ENCODE results near the gene TMEM150B. TPM values are rescaled to one million over a fixed set of nuclear protein-coding genes. Genes with fewer than 3 reads are reported as not detected.

The TMEM150B gene
- total RNA-seq, 2 experiments from 2014 or later: not detected

DNA sequence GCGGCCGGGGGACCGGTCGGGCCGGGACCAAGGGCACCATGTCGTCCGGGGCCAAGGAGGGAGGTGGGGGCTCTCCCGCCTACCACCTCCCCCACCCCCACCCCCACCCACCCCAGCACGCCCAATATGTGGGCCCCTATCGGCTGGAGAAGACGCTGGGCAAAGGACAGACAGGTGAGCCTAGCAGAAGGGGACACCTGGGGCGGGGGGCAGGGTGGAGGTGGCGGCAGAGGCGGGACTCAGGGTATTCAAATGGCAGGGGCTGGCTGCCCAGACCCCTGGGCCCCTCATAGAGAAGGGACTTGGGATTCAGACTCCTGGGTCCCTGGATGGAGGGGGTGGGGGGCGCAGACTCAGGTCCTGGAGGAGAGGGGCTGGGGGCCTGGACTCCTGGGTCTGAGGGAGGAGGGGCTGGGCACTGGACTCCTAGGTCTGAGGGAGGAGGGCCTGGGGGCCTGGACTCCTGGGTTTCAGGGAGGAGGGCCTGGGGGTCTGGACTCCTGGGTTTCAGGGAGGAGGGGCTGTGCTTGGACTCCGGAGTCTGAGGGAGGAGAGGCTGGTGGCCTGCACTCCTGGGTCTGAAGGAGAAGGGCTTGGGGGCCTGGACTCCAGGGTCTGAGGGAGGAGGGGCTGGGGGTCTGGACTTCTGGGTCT is 40.6 kb downstream of the TMEM150B start:
- DNase-seq (ENCODE audit: low spot score): no peak
- peak overlapping the region; percentile 56 for H3K4me2 ChIP-seq (ENCODE audit: low read length)
- H4K20me1 ChIP-seq (ENCODE audit: insufficient read depth, low read length): no peaks in the 10 kb centered on the region
- TF ChIP-seq, protein P1, sequence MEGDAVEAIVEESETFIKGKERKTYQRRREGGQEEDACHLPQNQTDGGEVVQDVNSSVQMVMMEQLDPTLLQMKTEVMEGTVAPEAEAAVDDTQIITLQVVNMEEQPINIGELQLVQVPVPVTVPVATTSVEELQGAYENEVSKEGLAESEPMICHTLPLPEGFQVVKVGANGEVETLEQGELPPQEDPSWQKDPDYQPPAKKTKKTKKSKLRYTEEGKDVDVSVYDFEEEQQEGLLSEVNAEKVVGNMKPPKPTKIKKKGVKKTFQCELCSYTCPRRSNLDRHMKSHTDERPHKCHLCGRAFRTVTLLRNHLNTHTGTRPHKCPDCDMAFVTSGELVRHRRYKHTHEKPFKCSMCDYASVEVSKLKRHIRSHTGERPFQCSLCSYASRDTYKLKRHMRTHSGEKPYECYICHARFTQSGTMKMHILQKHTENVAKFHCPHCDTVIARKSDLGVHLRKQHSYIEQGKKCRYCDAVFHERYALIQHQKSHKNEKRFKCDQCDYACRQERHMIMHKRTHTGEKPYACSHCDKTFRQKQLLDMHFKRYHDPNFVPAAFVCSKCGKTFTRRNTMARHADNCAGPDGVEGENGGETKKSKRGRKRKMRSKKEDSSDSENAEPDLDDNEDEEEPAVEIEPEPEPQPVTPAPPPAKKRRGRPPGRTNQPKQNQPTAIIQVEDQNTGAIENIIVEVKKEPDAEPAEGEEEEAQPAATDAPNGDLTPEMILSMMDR (conservative IDR thresholded peaks at IDR 0.05; ENCODE audit: low read length): no peak
- no peak for TF ChIP-seq EZH2phosphoT487 (IDR thresholded peaks at IDR 0.05; ENCODE audit: borderline replicate concordance, low read depth, low read length)
- H3K4me1 ChIP-seq (ENCODE audit: insufficient read depth, low read length, poor library complexity, severe bottlenecking): peaks cover 45% of the 10 kb centered on the region
- H3K9me3 ChIP-seq (ENCODE audit: low read length): no peaks in the 10 kb centered on the region
- H3K9me2 ChIP-seq (ENCODE audit: insufficient read depth, low read length): no peaks in the 10 kb centered on the region
- H2AFZ ChIP-seq (ENCODE audit: low read length): no peak overlapping the region
- intact Hi-C loops (cut with micrococcal nuclease; ENCODE audit: unreplicated experiment): loop anchor here (5.0 kb wide), 1 partner anchor 112 kb away; no protein-coding TSS in a partner anchor
- peaks cover 3% of the 10 kb centered on the region; the same call in 1 of the 2 replicates for H3K79me2 ChIP-seq (ENCODE audit: insufficient read depth, low read depth, low read length)
- ChIA-PET CTCF (ENCODE audit: unreplicated experiment) (no interaction called here), POLR2A (no interaction called here)
- no TSS peak for BruUV-seq (replicated peaks)
- peaks cover 15% of the 10 kb centered on the region; the same call in 1 of the 2 replicates for H3K36me3 ChIP-seq (ENCODE audit: insufficient read depth, low read length)
- H3K27ac ChIP-seq (ENCODE audit: low read depth, low read length, poor library complexity, severe bottlenecking): peak overlapping the region; percentile 19
- H3K4me3 ChIP-seq (ENCODE audit: low read depth, low read length, poor library complexity, severe bottlenecking): peak overlapping the region; percentile 64

DNA sequence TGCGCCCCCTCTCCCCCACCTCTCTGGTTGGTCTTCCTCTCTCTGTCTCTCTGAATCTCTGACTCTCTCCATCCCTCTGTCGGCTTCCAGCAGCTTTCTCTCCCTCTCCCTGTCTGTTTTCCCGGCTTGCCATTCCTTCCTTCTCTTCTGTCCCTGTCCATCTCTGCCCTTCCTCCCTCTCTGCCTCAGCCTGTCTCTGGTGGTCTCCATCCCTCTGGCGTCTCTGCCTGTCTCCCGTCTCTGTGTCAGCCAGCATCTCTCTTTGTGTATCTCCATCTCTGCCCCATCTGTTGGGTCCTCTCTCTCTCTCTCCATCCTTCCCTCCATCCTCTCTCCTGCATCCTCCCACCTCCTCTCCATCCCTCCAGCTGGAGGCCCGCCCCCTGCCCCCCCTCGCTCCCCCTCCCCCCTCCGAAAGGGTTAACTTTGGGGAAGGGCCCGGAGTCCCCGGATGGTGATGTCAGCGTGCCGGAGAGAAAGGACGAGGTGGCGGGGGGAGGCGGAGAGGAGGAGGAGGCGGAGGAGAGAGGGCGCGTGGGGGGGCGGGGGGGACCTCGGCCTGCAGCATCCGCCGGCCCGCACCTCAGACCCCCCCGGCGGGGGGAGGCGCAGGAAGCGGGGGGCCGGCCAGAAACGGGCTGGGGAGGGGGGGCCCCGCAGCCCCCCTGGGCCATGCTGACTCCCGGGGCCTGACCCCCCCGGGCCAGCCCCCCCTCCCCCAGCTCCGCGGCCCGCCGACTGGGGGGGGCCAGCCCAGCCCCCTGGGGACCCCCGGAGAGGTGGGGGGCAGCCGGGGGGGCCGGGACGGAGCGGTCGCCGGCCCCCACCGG is 41.4 kb downstream of the TMEM150B start, which contains the start of gene BRSK1:
TSS of gene BRSK1 (plus strand) at position 450 of the 830 bp plus-strand sequence. CDS start 446 bp downstream, outside the sequence.
- H3K4me3 ChIP-seq (ENCODE audit: low read depth, low read length, poor library complexity, severe bottlenecking): peak within 1 kb of the TSS; percentile 64
- peak within 1 kb of the TSS; percentile 19 for H3K27ac ChIP-seq (ENCODE audit: low read depth, low read length, poor library complexity, severe bottlenecking)
- peak; percentile 80 for DNase-seq (ENCODE audit: low spot score)
- peaks cover 10% of the 10 kb centered on the region for H3K79me2 ChIP-seq (ENCODE audit: insufficient read depth, low read depth, low read length)
- ChIA-PET POLR2A (interaction anchor here (0.7 to 1.5 kb wide), 4 partner anchors 9 to 28 kb away, joined by 3 to 4 read pairs (median 4); no protein-coding TSS in a partner anchor), CTCF (ENCODE audit: unreplicated experiment) (no interaction called here)
- H3K9me2 ChIP-seq (ENCODE audit: insufficient read depth, low read length): no peaks in the 10 kb centered on the region
- TF ChIP-seq, protein P1 (conservative IDR thresholded peaks at IDR 0.05; ENCODE audit: low read length): no peak
- no peak for TF ChIP-seq EZH2phosphoT487 (IDR thresholded peaks at IDR 0.05; ENCODE audit: borderline replicate concordance, low read depth, low read length)
- no peaks in the 10 kb centered on the region for H4K20me1 ChIP-seq (ENCODE audit: insufficient read depth, low read length)
- H3K36me3 ChIP-seq (ENCODE audit: insufficient read depth, low read length): peaks cover 7% of the 10 kb centered on the region; the same call in 1 of the 2 replicates
- peak within 1 kb of the TSS; percentile 75 for H3K4me2 ChIP-seq (ENCODE audit: low read length)
- intact Hi-C loops (cut with micrococcal nuclease; ENCODE audit: unreplicated experiment): loop anchor here (5.0 kb wide), 1 partner anchor 111 kb away; no protein-coding TSS in a partner anchor
- no peaks in the 10 kb centered on the region for H3K9me3 ChIP-seq (ENCODE audit: low read length)
- BruUV-seq (replicated peaks): no TSS peak
- H3K4me1 ChIP-seq (ENCODE audit: insufficient read depth, low read length, poor library complexity, severe bottlenecking): peaks cover 49% of the 10 kb centered on the region
- H2AFZ ChIP-seq (ENCODE audit: low read length): peak within 1 kb of the TSS; percentile 49
